Endothelial cell of umbilical vein (primary cell): ENCODE measurements around the gene ODAD4. TPM values are rescaled to one million over a fixed set of nuclear protein-coding genes. Genes with fewer than 3 reads are reported as not detected.

Experiments
- BruUV-seq: library from RNA; stranded (reverse); fragments of 400-500 nt; replicated peaks from 2 replicates; lab custom pipeline; 2021; lab: Mats Ljungman, UMichigan
- CTCF ChIA-PET: fragments of 300-600, 350-600 bp; sonication (Branson Sonifier 250); formaldehyde crosslinking; loops from one replicate; lab custom pipeline; 2021; ENCODE audit warnings: antibody characterized with exemption, inconsistent platforms; lab: Charles Lee
- POLR2A ChIA-PET: fragments of 300-600, 350-600 bp; sonication (Branson Sonifier 250); formaldehyde crosslinking; loops from one replicate; lab custom pipeline; 2021; ENCODE audit warnings: antibody characterized with exemption, inconsistent platforms; lab: Charles Lee
- DNase-seq: peaks from one replicate; pipeline ENCODE4 v3.0.0-alpha.2; 2011; ENCODE audit warnings: low read depth, low spot score
- FAIRE-seq: peaks from 2 replicates; lab custom pipeline; 2011; peaks lifted over from hg19 to GRCh38; lab: Jason Lieb, UNC
- H2AFZ ChIP-seq: 2 replicates; pipeline ENCODE4 v1.6.0; 2012; ENCODE audit warnings: low read depth, low read length, control low read depth, inconsistent platforms
- H3K27ac ChIP-seq: 2 replicates; pipeline ENCODE4 v1.5.1; 2011; ENCODE audit warnings: low read depth, mild to moderate bottlenecking, control low read depth, low read length, moderate library complexity; ENCODE audit not compliant: insufficient read depth
- H3K27me3 ChIP-seq, 2 experiments: 2 replicates each; pipeline versions ENCODE4 v1.6.0 to v1.6.1; 2011; ENCODE audit warnings: low read length in 2 of 2, mixed read lengths in 1 of 2; ENCODE audit not compliant: control insufficient read depth in 2 of 2, insufficient read depth in 2 of 2
- H3K36me3 ChIP-seq, 2 experiments: 2 replicates in 1 of 2; 3 replicates in 1 of 2; pipeline ENCODE4 v1.5.1; 2011; ENCODE audit warnings: low read length in 2 of 2, mild to moderate bottlenecking in 1 of 2, moderate library complexity in 1 of 2; ENCODE audit not compliant: control insufficient read depth in 2 of 2, insufficient read depth in 2 of 2; ENCODE audit errors: extremely low read depth in 1 of 2
- H3K4me1 ChIP-seq: 3 replicates; pipeline ENCODE4 v1.5.1; 2011; ENCODE audit warnings: mild to moderate bottlenecking, low read length; ENCODE audit not compliant: control insufficient read depth, insufficient read depth; ENCODE audit errors: extremely low read depth
- H3K4me2 ChIP-seq: 2 replicates; pipeline ENCODE4 v1.6.1; 2011; ENCODE audit warnings: low read length, control low read depth, mixed read lengths; ENCODE audit not compliant: insufficient read depth
- H3K4me3 ChIP-seq, 3 experiments: fragments of 200-600 bp in 1 of 3; sonication (generic), shearing (Covaris generic) in 1 of 3; replicated peaks in 1 of 3; 2 replicates each; pipeline ENCODE4 v1.5.1; 2011 to 2016; ENCODE audit warnings: control low read depth in 3 of 3, low read length in 3 of 3, mild to moderate bottlenecking in 2 of 3, inconsistent platforms in 1 of 3, low read depth in 1 of 3, moderate library complexity in 1 of 3; ENCODE audit not compliant: insufficient read depth in 1 of 3
- H3K79me2 ChIP-seq: 2 replicates; pipeline ENCODE4 v1.6.0; 2012; ENCODE audit warnings: low read length, inconsistent platforms; ENCODE audit not compliant: control insufficient read depth, insufficient read depth
- H3K9ac ChIP-seq: replicated peaks from 2 replicates; pipeline ENCODE3; 2011; ENCODE audit warnings: low read length, control low read depth; ENCODE audit not compliant: insufficient read depth; ENCODE audit errors: extremely low read depth
- H3K9me1 ChIP-seq: replicated peaks from 3 replicates; pipeline ENCODE4 v1.6.0; 2011; ENCODE audit warnings: mild to moderate bottlenecking, low read length; ENCODE audit not compliant: control insufficient read depth, insufficient read depth; ENCODE audit errors: extremely low read depth
- H3K9me3 ChIP-seq: replicated peaks from 2 replicates; pipeline ENCODE4 v1.5.1; 2012; ENCODE audit warnings: low read length, inconsistent platforms; ENCODE audit not compliant: control insufficient read depth, insufficient read depth
- H4K20me1 ChIP-seq: replicated peaks from 2 replicates; pipeline ENCODE3; 2011; ENCODE audit warnings: mild to moderate bottlenecking, low read length; ENCODE audit not compliant: control insufficient read depth, insufficient read depth; ENCODE audit errors: extremely low read depth
- EZH2 ChIP-seq: IDR thresholded peaks from 2 replicates; pipeline ENCODE4 v1.6.1; 2012; ENCODE audit warnings: borderline replicate concordance, low read depth, mild to moderate bottlenecking, moderate library complexity, low read length, inconsistent platforms; ENCODE audit not compliant: severe bottlenecking
- FOS ChIP-seq: IDR thresholded peaks from 2 replicates; pipeline ENCODE4 v1.6.1; 2011; ENCODE audit warnings: mild to moderate bottlenecking, low read length, moderate library complexity, borderline replicate concordance; ENCODE audit not compliant: insufficient read depth
- GATA2 ChIP-seq: IDR thresholded peaks from 2 replicates; pipeline ENCODE4 v1.7.0; 2011; ENCODE audit warnings: low read depth, mild to moderate bottlenecking, moderate library complexity, mixed read lengths, low read length; ENCODE audit not compliant: insufficient read length, insufficient read depth
- JUN ChIP-seq: IDR thresholded peaks from 2 replicates; pipeline ENCODE4 v1.6.1; 2011; ENCODE audit warnings: borderline replicate concordance, low read depth; ENCODE audit not compliant: insufficient read length, insufficient read depth
- MYC ChIP-seq: IDR thresholded peaks from one replicate; pipeline ENCODE4 v1.6.1; 2011; ENCODE audit warnings: mild to moderate bottlenecking, low read depth, low read length
- POLR2A ChIP-seq: IDR thresholded peaks from 2 replicates; pipeline ENCODE4 v1.6.1; 2012; ENCODE audit warnings: low read depth, mild to moderate bottlenecking, control low read depth, low read length
- POLR2AphosphoS5 ChIP-seq: IDR thresholded peaks from 2 replicates; pipeline ENCODE4 v1.6.1; 2012; ENCODE audit warnings: low read depth, mild to moderate bottlenecking, control low read depth, low read length, moderate library complexity; ENCODE audit not compliant: insufficient read depth
- dilution Hi-C: fragments of 300-500 bp; cut with MboI; formaldehyde crosslinking; loops from one replicate; pipeline ENCODE4 v1.15.0; 2019; ENCODE audit warnings: low sequenced_read_pairs; ENCODE audit not compliant: extremely low pct_ligation_motif_present
- intact Hi-C: fragments of 100-400 bp; cut with micrococcal nuclease; formaldehyde crosslinking; loops from one replicate; pipeline ENCODE4 v1.10.0; 2022
- polyA plus RNA-seq, 4 experiments: library from polyadenylated mRNA; depleted of rRNA in 3 of 4; stranded (reverse) in 3 of 4; unstranded in 1 of 4; fragments of >200 nt; gene quantifications; 2 replicates each; pipeline versions ENCODE4 v1.2.1 to v1.2.3, GENCODE V29; 2011 to 2012; ENCODE audit warnings: missing spikeins in 1 of 4
- total RNA-seq: library from RNA; stranded (reverse); gene quantifications from 2 replicates; pipeline ENCODE4 v1.2.3, GENCODE V29; 2021
- TF ChIP-seq, protein P1 (sequence below), 2 donors: IDR thresholded peaks; 1 replicate in 1 of 2; 2 replicates in 1 of 2; pipeline ENCODE4 v1.5.1; 2011; ENCODE audit warnings: low read length in 2 of 2, mild to moderate bottlenecking in 2 of 2, moderate library complexity in 2 of 2, control low read depth in 1 of 2, inconsistent platforms in 1 of 2, low read depth in 1 of 2; ENCODE audit not compliant: insufficient read depth in 1 of 2; ENCODE audit errors: extremely low read depth in 1 of 2
- TF ChIP-seq, protein P2 (sequence below): IDR thresholded peaks from 2 replicates; pipeline ENCODE4 v1.6.1; 2011; ENCODE audit not compliant: insufficient read depth, insufficient read length

Gene ODAD4
- total and polyA plus RNA-seq, 2 donors (not counting 3 experiments of a cell fraction or from before 2014, with no cell fraction given) = 0.19 to 1.0 TPM

DNA sequence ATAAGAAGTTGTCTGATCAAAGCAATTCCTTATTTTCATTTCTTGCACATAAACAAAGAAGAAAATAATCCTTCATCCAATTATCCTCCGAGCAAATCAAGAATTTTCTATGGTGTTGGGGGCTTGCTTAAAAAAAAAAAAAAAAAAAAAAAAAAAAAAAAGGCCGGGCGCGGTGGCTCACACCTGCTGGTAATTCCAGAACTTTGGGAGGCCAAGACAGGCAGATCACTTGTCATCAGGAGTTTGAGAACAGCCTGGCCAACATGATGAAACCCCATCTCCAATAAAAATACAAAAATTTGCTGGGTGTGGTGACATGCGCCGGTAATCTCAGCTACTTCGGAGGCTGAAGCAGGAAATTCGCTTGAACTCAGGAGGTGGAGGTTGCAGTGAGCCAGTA is 55.5 kb downstream of the ODAD4 start:
- ChIA-PET CTCF (interaction anchor here (1.7 kb wide), 1 partner anchor 115 kb away, joined by 3 read pairs; no protein-coding TSS in a partner anchor), POLR2A (no interaction called here)
- no peaks in the 10 kb centered on the region for H3K9me3 ChIP-seq
- H2AFZ ChIP-seq = no peak overlapping the region
- FAIRE-seq (no peak), DNase-seq (no peak)
- H3K4me1 ChIP-seq = no peaks in the 10 kb centered on the region
- intact Hi-C loops (no loop called here), dilution Hi-C loops (no loop called here)
- TF ChIP-seq POLR2A = no peak
- TF ChIP-seq, protein P1, sequence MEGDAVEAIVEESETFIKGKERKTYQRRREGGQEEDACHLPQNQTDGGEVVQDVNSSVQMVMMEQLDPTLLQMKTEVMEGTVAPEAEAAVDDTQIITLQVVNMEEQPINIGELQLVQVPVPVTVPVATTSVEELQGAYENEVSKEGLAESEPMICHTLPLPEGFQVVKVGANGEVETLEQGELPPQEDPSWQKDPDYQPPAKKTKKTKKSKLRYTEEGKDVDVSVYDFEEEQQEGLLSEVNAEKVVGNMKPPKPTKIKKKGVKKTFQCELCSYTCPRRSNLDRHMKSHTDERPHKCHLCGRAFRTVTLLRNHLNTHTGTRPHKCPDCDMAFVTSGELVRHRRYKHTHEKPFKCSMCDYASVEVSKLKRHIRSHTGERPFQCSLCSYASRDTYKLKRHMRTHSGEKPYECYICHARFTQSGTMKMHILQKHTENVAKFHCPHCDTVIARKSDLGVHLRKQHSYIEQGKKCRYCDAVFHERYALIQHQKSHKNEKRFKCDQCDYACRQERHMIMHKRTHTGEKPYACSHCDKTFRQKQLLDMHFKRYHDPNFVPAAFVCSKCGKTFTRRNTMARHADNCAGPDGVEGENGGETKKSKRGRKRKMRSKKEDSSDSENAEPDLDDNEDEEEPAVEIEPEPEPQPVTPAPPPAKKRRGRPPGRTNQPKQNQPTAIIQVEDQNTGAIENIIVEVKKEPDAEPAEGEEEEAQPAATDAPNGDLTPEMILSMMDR (IDR thresholded peaks at IDR 0.05; ENCODE audit: extremely low read depth in 1 of 2, insufficient read depth in 1 of 2, low read depth in 1 of 2, low read length in 2 of 2) = no peak
- TF ChIP-seq POLR2AphosphoS5 = no peak
- TF ChIP-seq JUN = no peak
- no peak for TF ChIP-seq EZH2
- no peak for TF ChIP-seq MYC
- TF ChIP-seq GATA2 = no peak
- TF ChIP-seq, protein P2, sequence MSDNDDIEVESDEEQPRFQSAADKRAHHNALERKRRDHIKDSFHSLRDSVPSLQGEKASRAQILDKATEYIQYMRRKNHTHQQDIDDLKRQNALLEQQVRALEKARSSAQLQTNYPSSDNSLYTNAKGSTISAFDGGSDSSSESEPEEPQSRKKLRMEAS = no peak
- no peak for TF ChIP-seq FOS
- no peaks in the 10 kb centered on the region for H3K79me2 ChIP-seq
- H3K36me3 ChIP-seq = peaks cover 31 to 47% of the 10 kb centered on the region in 2 experiments
- no TSS peak for BruUV-seq
- H3K9ac ChIP-seq = no peak overlapping the region
- no peak overlapping the region for H3K27ac ChIP-seq
- H4K20me1 ChIP-seq = no peaks in the 10 kb centered on the region
- no peak overlapping the region for H3K4me3 ChIP-seq
- no peaks in the 10 kb centered on the region for H3K9me1 ChIP-seq
- H3K4me2 ChIP-seq = no peak overlapping the region
- no peaks in the 10 kb centered on the region for H3K27me3 ChIP-seq
